GM19043 (cell line): ENCODE results near the gene TPPP2.
"Not testable (repeated sequence)": the region's sequence is repeated elsewhere in the genome, so short reads cannot be mapped to it uniquely, and the experiment has no call there.

Experiments
- ATAC-seq: cut with Tn5 transposase; IDR thresholded peaks from one replicate; pipeline ENCODE4 v1.9.1; 2021; ENCODE audit warnings: low read depth; ENCODE audit not compliant: unreplicated experiment

Gene TPPP2

DNA sequence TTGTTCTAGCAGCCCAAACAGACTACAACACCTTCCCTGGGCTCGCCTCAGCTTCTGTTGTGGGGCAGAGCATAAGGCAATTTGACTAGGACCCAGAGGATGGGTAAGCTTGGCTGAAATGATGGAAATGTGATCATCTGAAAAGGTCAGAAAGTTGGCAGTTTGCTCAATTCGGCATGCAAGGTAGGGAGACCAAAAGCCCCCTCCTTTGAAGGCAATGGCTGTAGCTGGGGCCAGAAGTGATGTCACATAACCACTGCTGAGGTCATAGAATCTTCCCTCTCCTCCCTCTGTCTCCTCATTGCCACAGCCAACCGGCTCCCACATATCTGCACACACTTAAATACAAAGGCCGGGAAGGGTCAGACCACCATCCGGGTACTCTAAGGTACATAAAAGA is at the start of gene TPPP2:
TPPP2 (plus strand) TSS at position 301 of the 400 bp plus-strand sequence. CDS start 365 bp downstream, outside the sequence.
- no peak for ATAC-seq

DNA sequence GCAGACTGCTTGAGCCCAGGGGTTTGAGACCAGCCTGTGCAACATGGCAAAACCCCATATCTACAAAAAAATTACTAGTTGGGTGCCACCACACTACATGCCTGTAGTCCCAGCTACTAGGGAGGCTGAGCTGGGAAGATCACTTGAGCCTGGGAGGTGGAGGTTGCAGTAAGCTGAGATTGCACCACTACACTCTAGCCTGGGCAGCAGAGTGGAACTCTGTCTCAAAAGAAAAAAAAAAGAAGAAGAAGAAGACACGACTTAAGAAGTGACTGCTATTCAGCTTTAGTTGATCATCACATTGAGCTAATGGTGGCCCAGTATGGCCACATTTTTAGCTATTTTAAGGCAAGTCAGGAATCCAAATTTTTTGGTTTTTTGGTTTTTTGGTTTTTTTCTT is 49.1 kb upstream of the TPPP2 start:
- no peak for ATAC-seq

DNA sequence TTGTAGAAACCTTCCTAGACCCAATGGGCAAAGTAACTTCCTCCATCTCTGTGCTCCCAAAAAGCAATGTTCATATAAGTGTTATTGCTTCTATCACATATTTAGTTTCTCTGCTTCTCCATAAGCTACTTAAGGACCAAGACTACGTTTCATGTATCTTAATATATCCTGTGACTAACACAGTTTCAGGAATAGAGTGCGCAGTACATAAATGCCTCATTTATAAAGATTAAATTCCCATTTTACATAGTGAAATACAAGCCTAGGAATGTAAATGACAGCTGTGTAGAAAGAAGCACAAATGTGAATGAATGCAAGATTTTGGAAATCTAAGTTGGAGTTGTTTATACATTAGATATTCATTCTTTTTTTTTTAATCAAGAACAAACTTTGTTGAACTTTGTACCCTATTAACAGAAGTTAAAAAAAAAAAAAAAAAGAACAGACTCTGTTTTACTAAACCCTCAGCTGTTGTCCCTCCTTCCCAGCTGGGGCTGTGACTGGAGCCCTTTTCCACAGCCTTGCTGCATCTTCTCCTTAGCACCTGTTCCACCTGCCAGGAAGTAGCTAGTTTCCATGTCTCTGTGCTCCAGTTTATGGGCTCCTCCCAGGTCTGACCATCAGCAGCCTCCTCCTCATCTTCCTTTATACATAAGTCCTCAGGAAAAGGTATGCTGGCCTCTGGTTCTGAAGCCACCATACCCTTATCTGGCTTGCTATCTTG is 47.2 kb upstream of the TPPP2 start:
- no peak for ATAC-seq

DNA sequence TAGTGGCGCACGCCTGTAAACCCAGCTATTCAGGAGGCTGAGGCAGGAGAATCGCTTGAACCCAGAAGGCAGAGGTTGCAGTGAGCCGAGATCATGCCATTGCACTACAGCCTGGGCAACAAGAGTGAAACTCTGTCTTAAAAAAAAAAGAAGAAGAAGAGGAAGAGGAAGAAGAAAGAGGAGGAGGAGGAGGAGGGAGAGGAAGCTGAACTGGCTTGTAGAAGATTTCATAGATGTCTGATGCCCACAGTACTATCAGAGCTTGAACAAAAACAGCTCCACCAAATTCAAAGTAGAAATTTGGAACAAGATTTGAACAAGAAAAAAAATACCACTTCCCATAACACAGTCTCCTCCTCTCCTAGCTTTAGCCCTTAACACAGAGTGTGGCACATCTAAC is 44.4 kb upstream of the TPPP2 start:
- ATAC-seq = not testable (repeated sequence)

DNA sequence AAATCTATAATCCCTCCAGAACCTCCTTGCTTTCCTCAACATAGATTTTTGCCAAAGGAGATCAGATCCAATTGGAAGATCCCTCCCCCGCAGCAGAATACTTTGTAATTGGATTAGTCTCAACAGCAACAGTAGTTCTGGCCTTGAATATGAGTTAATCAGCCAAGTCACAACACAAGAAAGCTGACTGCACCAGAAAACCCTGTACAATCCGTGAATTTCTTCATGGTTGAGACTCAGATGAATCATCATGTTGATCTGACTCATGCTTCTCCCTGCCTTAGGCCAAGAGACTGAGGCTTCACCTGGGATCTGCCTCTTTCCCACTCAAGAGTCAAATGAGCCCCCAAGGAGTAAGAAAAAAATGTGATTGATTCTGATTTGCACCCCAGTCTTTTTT is 43.2 kb upstream of the TPPP2 start:
- no peak for ATAC-seq

DNA sequence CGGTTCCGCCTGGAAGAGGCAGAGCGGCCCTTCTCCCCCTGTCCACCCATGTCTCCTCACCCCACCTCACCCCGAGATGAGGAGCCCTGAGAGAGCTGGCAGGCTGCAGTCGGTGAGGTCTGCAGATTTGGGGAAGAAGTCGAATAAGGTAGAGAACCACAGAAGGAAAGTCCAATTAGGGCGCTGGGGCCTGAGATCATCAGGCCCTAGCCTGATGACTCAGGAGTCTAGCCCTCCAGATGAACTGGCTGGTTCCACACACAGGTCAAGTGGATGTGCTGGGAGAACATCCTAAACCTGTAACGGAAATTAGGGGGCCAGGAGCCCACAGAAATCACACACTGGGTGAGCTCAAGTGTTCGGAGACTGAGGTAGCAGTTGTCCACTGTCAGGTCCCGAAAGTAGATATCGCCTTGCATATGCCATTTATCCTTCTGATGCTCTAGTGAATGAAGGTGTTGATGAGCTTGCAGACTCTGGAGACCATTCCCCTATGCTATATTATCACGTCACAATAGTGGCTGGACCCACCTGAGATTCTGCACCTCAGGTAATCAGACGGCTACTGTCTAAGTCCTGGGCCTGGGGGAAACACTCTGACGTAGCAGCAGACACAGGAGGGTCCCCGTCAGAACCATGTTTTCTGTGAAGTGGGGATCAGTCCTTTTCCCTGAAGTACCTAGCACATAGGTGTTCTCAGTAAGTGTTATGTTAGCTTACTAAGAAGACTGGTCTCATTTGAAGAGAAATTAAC is 41.1 kb upstream of the TPPP2 start:
- ATAC-seq = no peak

DNA sequence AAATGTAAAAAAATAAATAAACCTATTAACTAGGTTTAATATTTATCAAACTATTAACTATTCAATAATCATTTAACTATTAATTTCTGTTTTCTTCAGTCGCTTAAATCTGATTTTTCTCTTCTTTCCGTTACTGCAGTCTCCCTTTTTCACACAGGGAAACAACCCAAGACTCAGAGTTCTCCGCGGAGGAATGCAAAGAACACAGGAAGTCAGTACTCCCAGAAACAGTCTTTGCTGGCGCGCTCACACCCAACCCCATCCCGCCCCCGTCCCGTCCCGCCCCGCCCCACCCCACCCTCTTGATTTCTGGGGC is 40.6 kb upstream of the TPPP2 start:
- no peak for ATAC-seq

DNA sequence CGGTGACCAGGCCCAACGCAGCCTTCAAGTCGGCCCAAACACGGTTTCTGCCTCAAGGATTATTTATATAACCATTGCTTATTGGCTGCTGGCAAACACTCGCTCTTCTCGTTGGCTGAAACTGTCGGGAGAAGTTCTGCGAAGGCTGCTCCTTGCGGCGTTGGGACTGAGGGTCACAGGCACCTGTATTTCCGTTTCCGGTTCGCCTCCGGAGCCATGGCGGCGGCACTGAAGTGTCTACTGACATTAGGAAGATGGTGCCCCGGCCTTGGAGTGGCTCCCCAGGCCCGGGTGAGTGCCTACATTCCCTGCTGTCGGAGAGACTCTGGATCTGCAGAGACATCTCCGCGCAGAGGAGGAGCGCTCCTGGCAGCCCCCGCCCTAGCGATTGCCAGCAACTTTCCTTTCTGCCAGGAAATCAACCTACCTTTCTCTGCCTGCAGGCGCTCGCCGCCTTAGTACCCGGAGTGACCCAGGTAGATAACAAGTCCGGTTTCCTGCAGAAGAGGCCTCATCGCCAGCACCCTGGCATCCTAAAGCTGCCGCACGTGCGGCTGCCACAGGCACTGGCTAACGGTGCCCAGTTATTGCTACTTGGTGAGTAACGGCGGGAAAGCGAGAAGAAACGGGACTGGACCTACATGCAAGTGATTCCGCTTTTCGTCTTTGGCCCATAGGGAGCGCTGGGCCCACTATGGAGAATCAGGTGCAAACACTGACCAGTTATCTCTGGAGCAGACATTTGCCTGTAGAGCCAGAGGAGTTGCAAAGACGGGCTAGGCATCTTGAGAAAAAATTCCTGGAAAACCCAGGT is 40.0 kb upstream of the TPPP2 start, which contains the start of gene METTL17:
METTL17 (plus strand) TSS at position 194 of the 814 bp plus-strand sequence; CDS start at position 217, 23 bp downstream.
- ATAC-seq = peak; percentile 97

DNA sequence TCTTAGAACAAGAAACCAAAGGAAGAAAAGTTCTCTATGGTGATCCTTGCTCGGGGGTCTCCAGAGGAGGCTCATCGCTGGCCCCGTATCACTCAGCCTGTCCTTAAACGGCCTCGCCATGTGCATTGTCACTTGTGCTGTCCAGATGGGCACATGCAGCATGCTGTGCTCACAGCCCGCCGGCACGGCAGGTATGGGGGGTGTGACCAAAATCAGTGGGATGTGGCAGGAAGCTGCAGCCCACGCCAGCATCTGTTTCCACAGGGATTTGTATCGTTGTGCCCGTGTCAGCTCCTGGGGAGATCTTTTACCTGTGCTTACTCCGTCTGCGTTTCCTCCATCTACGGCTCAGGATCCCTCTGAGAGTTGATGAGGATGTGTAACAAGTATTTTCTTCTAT is 33.5 kb upstream of the TPPP2 start:
- no peak for ATAC-seq

DNA sequence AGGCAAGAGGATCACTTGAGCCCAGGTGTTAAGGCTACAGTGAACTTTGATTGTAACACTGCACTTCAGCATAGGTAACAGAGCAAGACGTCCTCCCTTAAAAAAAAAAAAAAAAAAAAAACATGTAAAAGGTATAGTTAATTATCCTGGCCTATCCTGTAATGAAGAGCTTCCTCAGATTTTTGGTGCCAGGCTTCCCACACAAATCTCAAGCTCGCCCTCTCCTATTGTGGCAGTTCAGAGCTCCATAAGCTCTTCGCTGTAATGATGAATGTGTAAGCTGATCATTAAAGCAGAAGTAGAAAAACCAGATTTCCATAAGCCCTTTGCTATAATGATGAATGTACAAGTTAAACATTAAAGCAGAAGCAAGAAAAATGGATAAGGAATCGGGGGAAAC is 32.9 kb upstream of the TPPP2 start:
- no peak for ATAC-seq

DNA sequence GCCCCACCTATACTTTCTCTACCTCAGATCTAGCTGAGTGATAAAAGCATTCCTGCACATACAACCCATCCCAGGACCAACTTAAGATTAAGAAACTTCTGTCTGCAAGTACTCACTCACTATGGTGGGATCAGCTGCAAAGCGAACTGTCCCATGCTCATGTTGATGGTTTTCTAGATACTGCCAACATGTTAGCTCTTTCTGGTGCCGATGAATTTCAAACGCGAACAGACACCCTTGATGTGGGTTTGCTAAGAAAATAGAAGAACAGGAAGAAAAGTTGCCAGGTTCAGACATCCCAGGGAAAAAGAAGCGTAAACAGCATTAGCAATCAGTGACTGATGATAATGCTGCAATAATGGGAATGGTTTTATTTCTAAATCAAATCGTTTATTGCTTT is 32.5 kb upstream of the TPPP2 start:
- ATAC-seq = no peak

DNA sequence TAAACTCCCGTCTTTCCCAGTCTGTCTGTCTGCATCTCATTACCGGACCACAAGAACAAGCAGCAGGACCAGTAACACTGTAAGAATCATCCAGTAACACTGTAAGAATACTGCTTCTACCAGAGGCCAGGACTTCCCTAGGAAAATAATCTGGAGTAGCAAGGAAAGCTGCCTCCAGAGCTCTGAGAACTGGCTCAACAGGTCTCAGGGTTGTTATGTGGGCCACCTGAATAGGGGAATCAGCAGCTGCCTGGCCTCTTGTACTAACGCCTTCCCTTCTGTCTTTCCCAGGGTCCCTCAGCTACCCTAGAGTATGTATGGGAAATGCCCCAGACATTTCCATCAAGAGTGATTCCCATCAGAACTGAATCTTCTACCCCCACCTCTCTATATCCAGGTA is 31.9 kb upstream of the TPPP2 start:
- no peak for ATAC-seq

DNA sequence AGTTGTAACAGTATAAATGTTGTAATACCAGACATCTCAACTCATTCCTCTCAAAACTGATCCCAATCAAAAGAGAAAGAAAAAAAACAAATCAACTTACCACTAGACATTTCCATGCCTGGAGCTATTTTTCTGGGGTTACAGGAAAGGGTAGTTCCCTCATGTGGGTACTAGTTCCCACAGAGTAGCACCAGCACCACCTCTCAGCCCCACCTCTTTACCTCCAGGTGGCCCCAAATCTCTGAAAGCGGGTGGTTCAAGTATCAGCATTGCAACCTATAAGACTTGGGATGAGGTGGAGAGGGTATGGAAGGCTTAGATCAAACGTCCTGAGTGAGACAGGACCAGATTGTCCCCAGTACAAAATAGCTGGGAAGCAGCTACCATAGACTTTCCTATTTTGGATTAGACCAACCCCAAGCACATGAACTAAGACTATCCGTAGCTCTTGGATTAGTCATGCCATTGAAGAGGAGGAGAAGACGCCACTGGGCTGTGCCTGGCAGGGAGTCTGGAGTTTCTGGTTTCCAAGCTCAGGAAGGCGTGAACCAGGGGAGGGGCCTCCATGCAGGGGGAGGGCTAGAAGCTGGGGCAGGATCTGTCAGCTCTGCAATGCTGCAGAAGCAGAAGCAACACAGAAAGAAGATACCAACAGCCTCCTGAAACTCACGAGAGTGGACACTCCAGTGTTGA is 31.2 kb upstream of the TPPP2 start, which contains the start of gene SLC39A2:
SLC39A2 (plus strand) TSS at position 620 of the 693 bp plus-strand sequence. CDS start 154 bp downstream, outside the sequence.
- no peak for ATAC-seq

DNA sequence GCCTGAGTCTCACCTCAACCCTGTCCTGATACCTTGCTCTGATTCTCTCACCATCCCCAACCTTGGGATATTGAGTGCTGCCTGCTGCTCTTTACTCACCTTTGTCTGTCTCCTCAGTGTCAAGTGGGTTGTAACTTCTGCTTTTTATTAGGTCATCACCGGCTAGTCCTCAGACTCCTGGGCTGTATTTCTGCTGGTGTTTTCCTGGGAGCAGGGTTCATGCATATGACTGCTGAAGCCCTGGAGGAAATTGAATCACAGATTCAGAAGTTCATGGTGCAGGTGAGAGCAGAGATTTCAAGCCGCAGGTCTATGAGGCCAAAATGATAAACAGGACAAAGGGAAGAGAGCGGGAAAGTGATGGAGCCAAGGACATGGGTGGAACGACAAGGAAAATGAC is 30.4 kb upstream of the TPPP2 start:
- ATAC-seq = no peak

DNA sequence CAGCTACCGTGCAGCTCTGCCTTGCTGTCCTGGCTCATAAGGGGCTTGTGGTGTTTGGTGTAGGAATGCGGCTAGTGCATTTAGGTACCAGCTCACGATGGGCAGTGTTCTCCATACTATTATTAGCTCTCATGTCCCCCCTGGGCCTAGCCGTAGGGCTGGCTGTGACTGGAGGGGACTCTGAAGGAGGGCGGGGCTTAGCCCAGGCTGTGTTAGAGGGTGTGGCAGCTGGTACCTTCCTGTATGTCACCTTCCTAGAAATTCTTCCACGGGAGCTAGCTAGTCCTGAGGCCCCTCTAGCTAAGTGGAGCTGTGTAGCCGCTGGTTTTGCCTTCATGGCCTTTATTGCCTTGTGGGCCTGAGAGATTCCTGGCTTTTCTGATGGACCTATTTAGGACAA is 28.8 kb upstream of the TPPP2 start:
- no peak for ATAC-seq

DNA sequence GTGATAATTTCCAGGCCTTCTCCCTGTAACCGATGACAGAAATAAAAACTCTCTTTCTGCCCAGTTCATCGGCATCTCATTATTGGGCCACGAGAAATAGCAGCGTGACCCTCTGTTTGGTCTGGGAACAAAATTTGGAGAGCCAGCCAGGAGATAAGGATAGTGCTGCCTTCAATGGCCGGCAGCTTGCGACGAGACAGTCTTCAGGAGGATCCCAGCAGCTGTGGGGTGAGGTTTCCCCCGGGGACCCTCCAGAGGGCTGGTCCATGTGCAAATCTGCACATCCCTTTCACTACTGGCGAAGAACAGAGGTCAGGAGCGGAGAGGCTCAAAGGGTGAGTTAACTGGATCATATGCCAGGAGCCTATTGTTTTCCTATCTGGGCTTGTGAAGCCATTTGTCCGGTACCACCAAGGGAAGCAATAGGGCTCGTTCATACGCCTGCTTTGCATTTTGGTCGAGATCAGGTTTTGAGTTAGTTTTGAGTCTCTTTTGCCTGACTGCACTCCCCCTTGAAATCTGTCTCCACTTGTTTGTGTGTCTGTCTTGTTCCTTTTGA is 26.1 kb upstream of the TPPP2 start:
- no peak for ATAC-seq

DNA sequence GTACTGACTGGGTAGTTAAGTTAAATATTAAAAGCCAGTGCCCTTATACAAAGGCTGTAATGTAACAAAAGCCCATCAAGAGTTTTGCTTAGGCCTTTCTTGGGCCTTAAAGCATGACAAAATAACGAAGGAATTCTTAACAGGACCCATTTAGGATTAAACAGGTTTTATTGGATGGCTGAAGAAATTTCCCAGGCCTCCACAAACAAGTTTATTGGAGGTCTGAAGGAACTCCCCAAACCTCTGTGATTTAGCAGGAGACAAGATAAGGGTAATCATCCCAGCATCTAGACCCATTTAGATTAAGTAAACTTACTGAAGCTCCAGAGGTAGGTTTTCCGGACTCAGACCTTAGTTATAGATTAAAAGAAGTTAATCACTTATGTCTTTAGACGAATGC is 20.3 kb upstream of the TPPP2 start:
- ATAC-seq = not testable (repeated sequence)

DNA sequence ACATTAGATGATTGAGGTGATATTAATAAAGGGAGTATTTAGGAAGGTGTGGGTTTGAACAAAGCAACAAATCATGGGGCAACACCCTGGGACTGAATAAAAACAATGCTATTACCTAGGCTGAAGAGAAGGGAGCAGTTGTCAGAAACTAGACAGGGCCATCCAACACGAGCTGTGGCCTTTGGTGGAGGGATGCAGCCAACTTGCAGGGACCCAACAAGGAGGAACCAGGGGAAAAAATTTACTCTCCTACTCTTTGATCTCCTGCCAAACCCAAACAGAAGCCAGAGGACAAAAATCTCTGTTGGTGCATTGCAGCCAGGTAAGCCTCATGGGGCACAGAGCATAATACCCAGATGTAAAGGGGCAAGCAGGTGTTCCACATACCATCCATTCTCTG is 18.9 kb upstream of the TPPP2 start:
- no peak for ATAC-seq

DNA sequence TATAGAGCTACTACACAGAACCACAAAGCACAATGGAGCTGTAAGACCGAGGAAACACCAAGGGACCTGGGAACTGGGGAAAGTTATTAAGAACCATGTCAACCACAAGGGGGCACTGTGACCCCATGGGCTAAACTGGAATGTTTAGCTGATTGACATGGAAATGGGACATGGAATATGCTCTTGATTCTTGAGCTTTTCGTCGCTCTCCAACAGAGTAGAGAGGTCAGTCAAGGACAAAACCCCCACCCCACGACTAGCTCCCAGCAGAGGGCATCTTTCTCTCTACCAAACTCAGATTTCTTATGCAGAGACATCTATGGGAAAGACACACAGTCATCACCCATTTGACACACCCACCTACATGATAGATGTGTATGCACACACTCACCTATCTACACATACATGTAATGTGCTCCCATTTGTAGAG is 15.2 kb upstream of the TPPP2 start:
- ATAC-seq = no peak

DNA sequence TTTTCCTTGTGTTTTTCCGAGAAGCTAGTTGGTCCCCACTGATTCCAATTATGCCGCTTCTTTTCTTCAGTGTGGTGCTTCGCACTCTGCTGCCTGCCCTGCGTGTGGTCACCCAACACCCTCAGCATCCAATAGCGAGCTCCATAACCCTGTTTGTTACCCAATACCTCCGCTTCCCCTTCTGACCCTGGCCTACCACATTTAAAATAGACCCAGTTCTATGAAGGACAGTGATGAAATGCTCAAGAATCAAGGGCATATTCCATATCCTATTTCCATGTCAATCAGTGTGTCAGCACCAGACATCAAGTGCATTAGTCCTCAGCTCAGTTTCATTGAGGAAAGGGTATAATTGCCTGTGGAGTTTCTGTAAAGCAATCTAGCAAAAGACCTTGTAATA is 14.7 kb upstream of the TPPP2 start:
- ATAC-seq = no peak
